ENCODE results near the gene GALNT7.
A peak's percentile ranks its signal among the peaks of the same experiment; 100 is the strongest.

GALNT7 gene

DNA sequence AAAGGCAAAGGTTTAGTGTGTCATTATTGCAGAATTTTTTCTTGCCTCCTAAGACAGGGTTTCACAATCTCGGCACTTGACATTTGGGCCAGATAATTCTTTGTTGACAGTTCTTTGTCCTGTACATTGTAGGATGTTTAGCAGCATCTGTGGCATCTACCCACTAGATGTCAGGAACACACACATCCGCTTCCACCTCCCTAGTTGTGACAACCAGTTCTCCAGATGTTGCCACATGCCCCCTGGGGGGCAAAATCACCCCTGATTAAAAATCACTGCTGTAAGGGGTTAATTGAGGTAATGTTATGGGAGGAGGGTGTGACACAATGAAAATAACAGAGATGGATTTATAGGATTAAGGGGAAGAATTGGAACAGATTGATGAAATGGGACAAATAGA is 90.3 kb downstream of the GALNT7 start:
- Histone ChIP-seq H3K4me1 (peaks cover 26 to 95% (median 83%) of the 10 kb centered on the region in 10 experiments), H3K9ac (peak overlapping the region in 6 of 11 experiments; percentile 27 to 77 (median 66); a peak in 10 of 22 replicates), H3K36me3 (peaks cover 0 to 42% (median 11%) of the 10 kb centered on the region in 11 experiments; a peak in 14 of 22 replicates), H3K4me2 (peak overlapping the region in 8 of 11 experiments; percentile 53 to 74 (median 64); a peak in 16 of 22 replicates), H4K20me1 (peaks cover 10 to 76% (median 42%) of the 10 kb centered on the region in 11 experiments; a peak in 19 of 22 replicates), H3K9me3 (replicated peaks in 1 of 11) (no peaks in the 10 kb centered on the region), H3K27ac (peak overlapping the region in 8 of 11 experiments; percentile 8 to 97 (median 73); a peak in 13 of 22 replicates), H3K27me3 (no peaks in the 10 kb centered on the region), H3K4me3 (no peak overlapping the region)
- peak in 4 of 11 experiments; percentile 37 to 88 (median 79); a peak in 8 of 22 replicates for TF ChIP-seq Cebpa-rat (IDR thresholded peaks at IDR 0.05)

DNA sequence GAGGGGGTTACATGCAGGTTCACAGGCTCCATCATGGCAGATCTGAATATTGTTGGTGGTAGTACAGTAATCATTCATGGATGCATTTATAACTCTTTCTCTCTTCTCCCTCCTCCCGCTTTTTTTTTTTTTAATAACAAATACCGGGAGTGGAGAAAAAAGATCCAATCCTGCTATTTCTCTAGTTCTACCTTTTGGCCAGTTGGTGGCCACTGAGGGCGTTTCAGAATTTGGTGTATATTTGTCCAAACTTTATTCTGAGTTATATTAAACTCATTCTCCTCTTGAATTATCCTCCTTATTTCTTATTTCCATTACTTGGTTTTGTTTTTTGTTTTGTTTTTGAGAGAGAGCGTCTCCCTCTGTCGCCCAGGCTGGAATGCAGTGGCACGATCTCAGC is 90.7 kb downstream of the GALNT7 start:
- H3K4me2 ChIP-seq = peak overlapping the region in 8 of 11 experiments; percentile 53 to 74 (median 64); a peak in 14 of 22 replicates
- H3K9ac ChIP-seq = peak overlapping the region in 4 of 11 experiments; percentile 1 to 77 (median 70); a peak in 5 of 22 replicates
- no peak overlapping the region for H3K4me3 ChIP-seq
- H3K4me1 ChIP-seq = peaks cover 30 to 99% (median 86%) of the 10 kb centered on the region in 10 experiments
- peak overlapping the region in 6 of 11 experiments; percentile 48 to 97 (median 80); a peak in 11 of 22 replicates for H3K27ac ChIP-seq
- no peaks in the 10 kb centered on the region for H3K27me3 ChIP-seq
- peaks cover 10 to 74% (median 42%) of the 10 kb centered on the region in 11 experiments; a peak in 19 of 22 replicates for H4K20me1 ChIP-seq
- no peaks in the 10 kb centered on the region for H3K9me3 ChIP-seq (replicated peaks in 1 of 11)
- TF ChIP-seq Cebpa-rat (IDR thresholded peaks at IDR 0.05) = no peak
- peaks cover 0 to 37% (median 8%) of the 10 kb centered on the region in 11 experiments; a peak in 10 of 22 replicates for H3K36me3 ChIP-seq

GRCh38 chr4:173261052-173261451 is 92.4 kb downstream of the GALNT7 start:
- Histone ChIP-seq H3K27me3 (no peaks in the 10 kb centered on the region), H3K9me3 (replicated peaks in 1 of 11) (no peaks in the 10 kb centered on the region), H3K4me1 (peaks cover 32 to 99% (median 86%) of the 10 kb centered on the region in 10 experiments), H3K36me3 (peaks cover 0 to 25% (median 6%) of the 10 kb centered on the region in 11 experiments; a peak in 11 of 22 replicates), H3K4me2 (peak overlapping the region in 6 of 11 experiments; percentile 10 to 36 (median 20); a peak in 4 of 22 replicates), H3K9ac (no peak overlapping the region), H4K20me1 (peaks cover 10 to 66% (median 38%) of the 10 kb centered on the region in 11 experiments; a peak in 19 of 22 replicates), H3K27ac (peak overlapping the region in 5 of 11 experiments; percentile 24 to 97 (median 78); a peak in 9 of 22 replicates), H3K4me3 (no peak overlapping the region)
- no peak for TF ChIP-seq Cebpa-rat (IDR thresholded peaks at IDR 0.05)

DNA sequence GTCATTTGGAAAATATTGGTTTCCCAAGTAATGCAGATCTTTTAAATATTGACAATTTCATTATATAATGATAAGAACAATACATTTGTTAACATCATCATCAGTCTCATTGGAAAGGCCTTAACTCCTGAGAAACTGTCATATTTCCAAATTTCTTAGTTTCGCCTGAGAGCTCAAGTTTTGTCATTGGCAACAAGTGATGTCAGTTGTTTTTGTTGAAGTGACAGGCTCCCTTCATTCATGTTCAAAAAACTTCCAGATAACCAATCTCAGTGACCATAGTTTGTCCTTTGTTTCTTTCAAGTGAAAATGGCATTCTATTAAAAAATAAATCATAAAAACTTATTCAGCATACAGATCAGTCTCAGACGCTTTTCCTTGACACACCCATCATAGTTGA is 93.8 kb downstream of the GALNT7 start:
- no peak overlapping the region for H3K4me3 ChIP-seq
- H3K9ac ChIP-seq = no peak overlapping the region; a peak in 1 of 22 replicates
- H3K4me1 ChIP-seq = peaks cover 30 to 89% (median 76%) of the 10 kb centered on the region in 10 experiments
- no peak for TF ChIP-seq Cebpa-rat (IDR thresholded peaks at IDR 0.05)
- H3K27ac ChIP-seq = peak overlapping the region in 6 of 11 experiments; percentile 83 to 97 (median 92); a peak in 9 of 22 replicates
- peak overlapping the region in 8 of 11 experiments; percentile 1 to 87 (median 70); a peak in 14 of 22 replicates for H3K4me2 ChIP-seq
- H3K9me3 ChIP-seq (replicated peaks in 1 of 11) = 0 out of 22 replicates have a peak, but pooled peaks cover 0 to 3% (median 0%) of the 10 kb centered on the region in 11 experiments
- H3K36me3 ChIP-seq = peaks cover 0 to 39% (median 9%) of the 10 kb centered on the region in 11 experiments; a peak in 12 of 22 replicates
- H4K20me1 ChIP-seq = peaks cover 2 to 59% (median 30%) of the 10 kb centered on the region in 11 experiments; a peak in 19 of 22 replicates
- no peaks in the 10 kb centered on the region for H3K27me3 ChIP-seq

DNA sequence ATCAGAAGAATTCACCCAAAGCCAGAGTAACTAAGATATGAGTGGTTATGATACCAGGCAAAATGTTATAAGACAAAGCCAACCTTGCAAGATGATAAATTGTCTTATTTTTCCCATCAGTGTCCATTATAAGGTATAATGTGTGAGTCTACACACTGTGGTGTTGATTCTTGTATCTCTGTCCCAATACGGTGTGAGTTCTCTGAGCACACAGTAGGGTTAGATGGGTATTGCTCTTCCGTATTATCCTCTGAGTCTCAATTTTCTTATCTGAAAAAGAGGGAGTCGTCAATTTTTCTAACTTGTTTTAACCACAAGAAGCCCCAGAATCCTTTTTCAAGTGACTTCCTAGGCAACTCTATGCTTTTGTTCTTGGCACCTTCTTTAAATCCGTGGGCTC is 95.6 kb downstream of the GALNT7 start:
- Histone ChIP-seq H3K27me3 (no peaks in the 10 kb centered on the region), H3K9me3 (replicated peaks in 1 of 11) (peaks cover 0 to 4% (median 0%) of the 10 kb centered on the region in 11 experiments; a peak in 1 of 22 replicates), H3K36me3 (peaks cover 0 to 56% (median 16%) of the 10 kb centered on the region in 11 experiments; a peak in 13 of 22 replicates), H3K4me3 (peak overlapping the region in 6 of 10 experiments; percentile 0 to 41 (median 27); a peak in 5 of 20 replicates), H4K20me1 (peaks cover 0 to 43% (median 15%) of the 10 kb centered on the region in 11 experiments; a peak in 13 of 22 replicates), H3K4me2 (peak overlapping the region; percentile 28 to 87 (median 76); a peak in 21 of 22 replicates), H3K9ac (peak overlapping the region in 9 of 11 experiments; percentile 18 to 84 (median 72); a peak in 15 of 22 replicates), H3K4me1 (peaks cover 30 to 77% (median 59%) of the 10 kb centered on the region in 10 experiments), H3K27ac (peak overlapping the region in 9 of 11 experiments; percentile 25 to 97 (median 88); a peak in 17 of 22 replicates)
- no peak for TF ChIP-seq Cebpa-rat (IDR thresholded peaks at IDR 0.05)

GRCh38 chr4:173264684-173265185 is 96.1 kb downstream of the GALNT7 start:
- peak in 5 of 11 experiments; percentile 22 to 87 (median 69); a peak in 6 of 22 replicates for TF ChIP-seq Cebpa-rat (IDR thresholded peaks at IDR 0.05)
- peak overlapping the region in 5 of 10 experiments; percentile 0 to 41 (median 24); a peak in 6 of 20 replicates for H3K4me3 ChIP-seq
- peaks cover 0 to 4% (median 0%) of the 10 kb centered on the region in 11 experiments; a peak in 1 of 22 replicates for H3K9me3 ChIP-seq (replicated peaks in 1 of 11)
- H4K20me1 ChIP-seq = peaks cover 0 to 40% (median 10%) of the 10 kb centered on the region in 11 experiments; a peak in 13 of 22 replicates
- H3K9ac ChIP-seq = peak overlapping the region in 9 of 11 experiments; percentile 18 to 84 (median 72); a peak in 15 of 22 replicates
- peak overlapping the region in 9 of 11 experiments; percentile 25 to 97 (median 88); a peak in 17 of 22 replicates for H3K27ac ChIP-seq
- peaks cover 0 to 58% (median 19%) of the 10 kb centered on the region in 11 experiments; a peak in 13 of 22 replicates for H3K36me3 ChIP-seq
- no peaks in the 10 kb centered on the region for H3K27me3 ChIP-seq
- H3K4me2 ChIP-seq = peak overlapping the region; percentile 28 to 87 (median 76)
- H3K4me1 ChIP-seq = peaks cover 30 to 72% (median 54%) of the 10 kb centered on the region in 10 experiments

DNA sequence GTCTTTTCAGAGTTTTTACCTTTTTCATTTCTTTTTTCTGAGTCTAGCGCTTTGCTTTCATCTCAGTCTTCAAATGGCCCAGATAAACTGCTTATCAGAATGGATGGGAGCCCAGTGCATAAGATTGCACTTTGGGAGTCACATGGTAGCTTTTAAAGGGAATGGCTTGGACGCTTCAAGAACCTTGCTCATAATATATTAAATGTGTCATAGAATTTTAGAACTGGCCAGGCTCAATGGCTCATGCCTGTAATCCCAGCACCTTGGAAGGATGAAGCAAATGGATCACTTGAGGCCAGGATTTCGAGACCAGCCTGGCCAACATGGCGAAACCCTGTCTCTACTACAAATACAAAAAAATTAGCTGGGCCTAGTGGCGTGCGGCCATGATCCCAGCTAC is 97.1 kb downstream of the GALNT7 start:
- peak overlapping the region in 7 of 11 experiments; percentile 11 to 97 (median 91); a peak in 12 of 22 replicates for H3K27ac ChIP-seq
- H3K9me3 ChIP-seq (replicated peaks in 1 of 11) = peaks cover 0 to 4% (median 0%) of the 10 kb centered on the region in 11 experiments; a peak in 1 of 22 replicates
- peaks cover 0 to 58% (median 19%) of the 10 kb centered on the region in 11 experiments; a peak in 12 of 22 replicates for H3K36me3 ChIP-seq
- H3K9ac ChIP-seq = peak overlapping the region in 2 of 11 experiments; percentile 7 to 49; a peak in 2 of 22 replicates
- TF ChIP-seq Cebpa-rat (IDR thresholded peaks at IDR 0.05) = no peak
- H3K4me3 ChIP-seq = no peak overlapping the region
- no peaks in the 10 kb centered on the region for H3K27me3 ChIP-seq
- peak overlapping the region in 7 of 11 experiments; percentile 18 to 60 (median 43); a peak in 11 of 22 replicates for H3K4me2 ChIP-seq
- H4K20me1 ChIP-seq = peaks cover 0 to 46% (median 16%) of the 10 kb centered on the region in 11 experiments; a peak in 11 of 22 replicates
- peaks cover 30 to 71% (median 50%) of the 10 kb centered on the region in 10 experiments for H3K4me1 ChIP-seq

DNA sequence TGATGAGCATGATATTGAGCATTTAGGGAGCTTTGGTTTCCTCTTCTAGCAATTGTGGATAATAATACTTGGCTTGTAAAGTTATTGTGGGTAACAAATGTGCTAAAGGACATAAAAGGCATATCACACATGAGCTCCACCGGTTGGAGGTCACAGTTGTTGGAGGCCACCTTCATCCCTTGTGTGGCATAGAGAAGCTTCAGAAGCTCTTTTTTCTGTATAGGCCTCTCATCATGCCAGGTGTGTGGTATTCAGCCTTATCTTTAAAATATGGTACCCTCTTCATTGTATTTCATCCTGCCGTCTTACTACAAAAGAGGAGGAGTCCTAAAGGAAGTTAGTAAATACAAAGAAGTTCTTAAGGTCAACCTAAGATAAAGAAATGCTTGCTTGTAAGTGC is 99.1 kb downstream of the GALNT7 start:
- peak overlapping the region in 4 of 11 experiments; percentile 30 to 97 (median 62); a peak in 5 of 22 replicates for H3K27ac ChIP-seq
- H3K9me3 ChIP-seq (replicated peaks in 1 of 11) = peaks cover 0 to 17% (median 10%) of the 10 kb centered on the region in 11 experiments; a peak in 12 of 22 replicates
- peak overlapping the region in 4 of 11 experiments; percentile 13 to 16 (median 14); a peak in 3 of 22 replicates for H3K4me2 ChIP-seq
- no peaks in the 10 kb centered on the region for H3K27me3 ChIP-seq
- H4K20me1 ChIP-seq = peaks cover 0 to 44% (median 13%) of the 10 kb centered on the region in 11 experiments; a peak in 9 of 22 replicates
- peaks cover 22 to 51% (median 32%) of the 10 kb centered on the region in 10 experiments for H3K4me1 ChIP-seq
- peaks cover 8 to 69% (median 31%) of the 10 kb centered on the region in 11 experiments; a peak in 18 of 22 replicates for H3K36me3 ChIP-seq
- no peak overlapping the region for H3K9ac ChIP-seq
- TF ChIP-seq Cebpa-rat (IDR thresholded peaks at IDR 0.05) = no peak
- no peak overlapping the region for H3K4me3 ChIP-seq
